ENCODE results near the gene COL18A1. TPM values are rescaled to one million over a fixed set of nuclear protein-coding genes. Genes with fewer than 3 reads are reported as not detected.

The COL18A1 gene
- polyA plus RNA-seq, 3 donors = 0.80 to 4.1 (median 1.1) TPM

GRCh38 chr21:45390831-45391742 is 13.9 kb upstream of the COL18A1 start:
- H3K4me3 Mint-ChIP-seq = no peak overlapping the region
- no peaks in the 10 kb centered on the region for H3K9me3 ChIP-seq (replicated peaks in 1 of 2; ENCODE audit: control insufficient read depth in 1 of 2, insufficient read depth in 1 of 2, low read length in 2 of 2)
- H3K4me3 ChIP-seq (replicated peaks in 1 of 3; ENCODE audit: low read depth in 2 of 3, low read length in 3 of 3) = no peak overlapping the region
- peaks cover 2 to 13% (median 11%) of the 10 kb centered on the region in 3 donors for H3K27me3 Mint-ChIP-seq (ENCODE audit: low read depth in 3 of 3)
- no peak for TF ChIP-seq CTCF (IDR thresholded peaks at IDR 0.05)
- H3K9ac ChIP-seq (ENCODE audit: insufficient read depth, low read length, poor library complexity, severe bottlenecking) = no peak overlapping the region
- WGBS (ENCODE audit: insufficient coverage) = 90% methylated on average over 6 of the region's 32 CpGs
- H3K4me1 ChIP-seq (ENCODE audit: control insufficient read depth in 1 of 2, insufficient read depth in 2 of 2, low read length in 2 of 2) = no peaks in the 10 kb centered on the region
- no peak overlapping the region for H3K27ac ChIP-seq (ENCODE audit: low read depth in 1 of 2, low read length in 2 of 2)
- DNase-seq = no peak
- no peak overlapping the region for H3K27ac Mint-ChIP-seq
- H4K20me1 ChIP-seq (ENCODE audit: insufficient read depth, low read length) = no peaks in the 10 kb centered on the region
- no peaks in the 10 kb centered on the region for H3K4me1 Mint-ChIP-seq
- intact Hi-C loops (cut with micrococcal nuclease) = no loop called here
- no peaks in the 10 kb centered on the region for H3K79me2 ChIP-seq (ENCODE audit: insufficient read depth, low read length)
- H3K9me3 Mint-ChIP-seq = no peaks in the 10 kb centered on the region
- no peak overlapping the region for H3K4me2 ChIP-seq (replicated peaks; ENCODE audit: extremely low read depth, low read length, poor library complexity, severe bottlenecking)
- no peaks in the 10 kb centered on the region for H3K36me3 ChIP-seq (replicated peaks in 1 of 2; ENCODE audit: control insufficient read depth in 1 of 2, insufficient read depth in 2 of 2, low read length in 2 of 2)
- no peaks in the 10 kb centered on the region for H3K36me3 Mint-ChIP-seq
- no peak overlapping the region for H2AFZ ChIP-seq (ENCODE audit: insufficient read depth, low read depth, low read length, poor library complexity, severe bottlenecking)
- H3K27me3 ChIP-seq (ENCODE audit: control insufficient read depth in 2 of 2, insufficient read depth in 2 of 2, low read length in 2 of 2) = no peaks in the 10 kb centered on the region

- Histone ChIP-seq H3K4me2 (replicated peaks; ENCODE audit: extremely low read depth, low read length, poor library complexity, severe bottlenecking) (no peak overlapping the region), H3K36me3 (replicated peaks in 1 of 2; ENCODE audit: control insufficient read depth in 1 of 2, insufficient read depth in 2 of 2, low read length in 2 of 2) (no peaks in the 10 kb centered on the region), H4K20me1 (ENCODE audit: insufficient read depth, low read length) (no peaks in the 10 kb centered on the region), H3K9me3 (replicated peaks in 1 of 2; ENCODE audit: control insufficient read depth in 1 of 2, insufficient read depth in 1 of 2, low read length in 2 of 2) (no peaks in the 10 kb centered on the region), H3K9ac (ENCODE audit: insufficient read depth, low read length, poor library complexity, severe bottlenecking) (no peak overlapping the region), H3K4me3 (replicated peaks in 1 of 3; ENCODE audit: low read depth in 2 of 3, low read length in 3 of 3) (no peak overlapping the region), H3K4me1 (ENCODE audit: control insufficient read depth in 1 of 2, insufficient read depth in 2 of 2, low read length in 2 of 2) (no peaks in the 10 kb centered on the region), H3K79me2 (ENCODE audit: insufficient read depth, low read length) (no peaks in the 10 kb centered on the region), H3K27ac (ENCODE audit: low read depth in 1 of 2, low read length in 2 of 2) (no peak overlapping the region), H2AFZ (ENCODE audit: insufficient read depth, low read depth, low read length, poor library complexity, severe bottlenecking) (no peak overlapping the region), H3K27me3 (ENCODE audit: control insufficient read depth in 2 of 2, insufficient read depth in 2 of 2, low read length in 2 of 2) (peaks cover 0 to 4% of the 10 kb centered on the region in 2 donors)
- no peak for TF ChIP-seq CTCF (IDR thresholded peaks at IDR 0.05)
- no peaks in the 10 kb centered on the region for H3K9me3 Mint-ChIP-seq
- no peak overlapping the region for H3K27ac Mint-ChIP-seq
- intact Hi-C loops (cut with micrococcal nuclease) = no loop called here
- no peak for DNase-seq
- H3K27me3 Mint-ChIP-seq (ENCODE audit: low read depth in 3 of 3) = peaks cover 2 to 14% (median 13%) of the 10 kb centered on the region in 3 donors
- no peak overlapping the region for H3K4me3 Mint-ChIP-seq
- no peaks in the 10 kb centered on the region for H3K36me3 Mint-ChIP-seq
- WGBS (ENCODE audit: insufficient coverage) = 87% methylated on average over 21 of the region's 24 CpGs
- H3K4me1 Mint-ChIP-seq = no peaks in the 10 kb centered on the region
Measured at GRCh38 chr21:45391743-45392572, 13.0 kb upstream of the COL18A1 start.

Measured in CD14-positive monocyte (primary cell).